RCC 7860 (cell line): ENCODE measurements around the gene MAD2L1BP.

ENCODE experiments used
- DNase-seq: peaks from one replicate; pipeline ENCODE4 v3.0.0-alpha.2; 2015; ENCODE audit warnings: low spot score
- FAIRE-seq: peaks from 2 replicates; lab custom pipeline; 2012; peaks lifted over from hg19 to GRCh38; lab: Jason Lieb, UNC

MAD2L1BP gene

GRCh38 chr6:43665376-43665775 is 29.7 kb downstream of the MAD2L1BP start:
- FAIRE-seq (peak; percentile 23), DNase-seq (peak; percentile 85)

GRCh38 chr6:43666196-43666920 is 30.7 kb downstream of the MAD2L1BP start:
- no peak for FAIRE-seq
- DNase-seq = no peak

- FAIRE-seq (no peak), DNase-seq (peak; percentile 53)
Measured at GRCh38 chr6:43667245-43668150, 31.9 kb downstream of the MAD2L1BP start.

- FAIRE-seq (peak; percentile 60), DNase-seq (peak; percentile 93)
Measured at GRCh38 chr6:43668151-43669028, 32.8 kb downstream of the MAD2L1BP start.

GRCh38 chr6:43669050-43669921 is 33.6 kb downstream of the MAD2L1BP start:
- DNase-seq (peak; percentile 11), FAIRE-seq (no peak)

GRCh38 chr6:43669922-43670622 is 34.4 kb downstream of the MAD2L1BP start:
- DNase-seq (peak; percentile 27), FAIRE-seq (no peak)

- no peak for DNase-seq
- FAIRE-seq = no peak
Measured at GRCh38 chr6:43670623-43670986, 35.0 kb downstream of the MAD2L1BP start.

GRCh38 chr6:43671011-43671800 is 35.6 kb downstream of the MAD2L1BP start:
- FAIRE-seq (no peak), DNase-seq (no peak)

GRCh38 chr6:43671801-43672690 is 36.4 kb downstream of the MAD2L1BP start:
- FAIRE-seq (no peak), DNase-seq (no peak)

GRCh38 chr6:43673444-43674084 is 37.9 kb downstream of the MAD2L1BP start:
- DNase-seq (no peak), FAIRE-seq (no peak)

- FAIRE-seq (no peak), DNase-seq (no peak)
Measured at GRCh38 chr6:43674291-43674690, 38.7 kb downstream of the MAD2L1BP start.

GRCh38 chr6:43674921-43675320 is 39.3 kb downstream of the MAD2L1BP start:
- DNase-seq = no peak
- no peak for FAIRE-seq

- no peak for DNase-seq
- FAIRE-seq = no peak
Measured at GRCh38 chr6:43676962-43677606, 41.4 kb downstream of the MAD2L1BP start.

GRCh38 chr6:43677759-43678158 is 42.1 kb downstream of the MAD2L1BP start:
- DNase-seq (no peak), FAIRE-seq (no peak)

GRCh38 chr6:43678341-43678740 is 42.7 kb downstream of the MAD2L1BP start:
- DNase-seq (no peak), FAIRE-seq (no peak)

GRCh38 chr6:43679057-43679456 is 43.4 kb downstream of the MAD2L1BP start:
- FAIRE-seq (no peak), DNase-seq (no peak)
